Glutamatergic neuron (in vitro differentiated cells): ENCODE measurements around the gene SWT1. TPM values are rescaled to one million over a fixed set of nuclear protein-coding genes. Genes with fewer than 3 reads are reported as not detected.

ENCODE experiments used
- DNase-seq: peaks from one replicate; pipeline ENCODE4 v3.0.0; 2022
- H3K27ac Mint-ChIP-seq: one replicate; pipeline ENCODE4 v1.8.0; 2020; ENCODE audit warnings: mild to moderate bottlenecking, mixed read lengths, inconsistent platforms; ENCODE audit not compliant: unreplicated experiment
- H3K27me3 Mint-ChIP-seq: one replicate; pipeline ENCODE4 v1.8.0; 2020; ENCODE audit warnings: mild to moderate bottlenecking, moderate library complexity, mixed read lengths, inconsistent platforms; ENCODE audit not compliant: unreplicated experiment
- H3K36me3 Mint-ChIP-seq: one replicate; pipeline ENCODE4 v1.8.0; 2020; ENCODE audit warnings: mild to moderate bottlenecking, mixed read lengths, inconsistent platforms; ENCODE audit not compliant: unreplicated experiment
- H3K4me1 Mint-ChIP-seq: one replicate; pipeline ENCODE4 v1.8.0; 2020; ENCODE audit warnings: mild to moderate bottlenecking, low read depth, mixed read lengths, inconsistent platforms; ENCODE audit not compliant: unreplicated experiment
- H3K4me3 Mint-ChIP-seq: one replicate; pipeline ENCODE4 v1.8.0; 2020; ENCODE audit warnings: mild to moderate bottlenecking, mixed read lengths, inconsistent platforms; ENCODE audit not compliant: unreplicated experiment
- H3K9me3 Mint-ChIP-seq: one replicate; pipeline ENCODE4 v1.8.0; 2020; ENCODE audit warnings: mild to moderate bottlenecking, moderate library complexity, mixed read lengths, inconsistent platforms; ENCODE audit not compliant: unreplicated experiment
- total RNA-seq: library from RNA; stranded (reverse); fragmentation: NEBNext Ultra II Directional; extraction: Animal tissue kit (Norgen Biotek cat#: 25700); gene quantifications from one replicate; pipeline ENCODE4 v1.2.1, GENCODE V29; 2021; ENCODE audit not compliant: unreplicated experiment
- TF ChIP-seq, protein P1 (sequence below): fragments of 200-600 bp; sonication (generic); IDR thresholded peaks from one replicate; pipeline ENCODE4 v1.5.0; 2021; ENCODE audit not compliant: partially characterized antibody, unreplicated experiment

SWT1 gene
- total RNA-seq, 1 donor from 2014 or later = 15.5 TPM

GRCh38 chr1:185284533-185285276 lies 127.7 kb downstream of the SWT1 start:
- TF ChIP-seq, protein P1, sequence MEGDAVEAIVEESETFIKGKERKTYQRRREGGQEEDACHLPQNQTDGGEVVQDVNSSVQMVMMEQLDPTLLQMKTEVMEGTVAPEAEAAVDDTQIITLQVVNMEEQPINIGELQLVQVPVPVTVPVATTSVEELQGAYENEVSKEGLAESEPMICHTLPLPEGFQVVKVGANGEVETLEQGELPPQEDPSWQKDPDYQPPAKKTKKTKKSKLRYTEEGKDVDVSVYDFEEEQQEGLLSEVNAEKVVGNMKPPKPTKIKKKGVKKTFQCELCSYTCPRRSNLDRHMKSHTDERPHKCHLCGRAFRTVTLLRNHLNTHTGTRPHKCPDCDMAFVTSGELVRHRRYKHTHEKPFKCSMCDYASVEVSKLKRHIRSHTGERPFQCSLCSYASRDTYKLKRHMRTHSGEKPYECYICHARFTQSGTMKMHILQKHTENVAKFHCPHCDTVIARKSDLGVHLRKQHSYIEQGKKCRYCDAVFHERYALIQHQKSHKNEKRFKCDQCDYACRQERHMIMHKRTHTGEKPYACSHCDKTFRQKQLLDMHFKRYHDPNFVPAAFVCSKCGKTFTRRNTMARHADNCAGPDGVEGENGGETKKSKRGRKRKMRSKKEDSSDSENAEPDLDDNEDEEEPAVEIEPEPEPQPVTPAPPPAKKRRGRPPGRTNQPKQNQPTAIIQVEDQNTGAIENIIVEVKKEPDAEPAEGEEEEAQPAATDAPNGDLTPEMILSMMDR = no peak
- no peak overlapping the region for H3K4me3 Mint-ChIP-seq
- peaks cover 2% of the 10 kb centered on the region for H3K27me3 Mint-ChIP-seq
- no peaks in the 10 kb centered on the region for H3K36me3 Mint-ChIP-seq
- H3K9me3 Mint-ChIP-seq = no peaks in the 10 kb centered on the region
- H3K4me1 Mint-ChIP-seq = no peaks in the 10 kb centered on the region
- no peak for DNase-seq
- H3K27ac Mint-ChIP-seq = no peak overlapping the region

DNA sequence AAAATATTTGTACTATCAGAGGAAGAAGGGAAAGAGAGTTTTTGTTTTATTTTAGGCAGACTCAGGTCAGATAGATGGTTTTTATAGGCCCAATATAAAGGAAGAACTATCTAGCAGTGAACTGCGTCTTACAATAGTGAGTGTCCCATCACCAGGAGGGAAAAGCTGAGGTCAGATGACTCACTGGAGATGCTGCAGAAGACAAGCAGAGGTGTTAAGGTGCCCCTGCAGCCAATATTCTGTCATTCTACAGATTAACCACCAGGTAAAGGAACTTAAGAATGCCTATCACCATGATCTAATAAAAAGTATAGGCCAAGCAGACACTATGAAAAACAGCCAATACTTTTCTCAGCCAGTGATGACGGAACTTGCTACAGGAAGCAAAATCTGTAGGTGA lies 130.5 kb downstream of the SWT1 start:
- DNase-seq = no peak
- H3K4me3 Mint-ChIP-seq = no peak overlapping the region
- TF ChIP-seq, protein P1 = no peak
- peaks cover 2% of the 10 kb centered on the region for H3K27me3 Mint-ChIP-seq
- H3K9me3 Mint-ChIP-seq = no peaks in the 10 kb centered on the region
- no peaks in the 10 kb centered on the region for H3K4me1 Mint-ChIP-seq
- H3K36me3 Mint-ChIP-seq = no peaks in the 10 kb centered on the region
- H3K27ac Mint-ChIP-seq = no peak overlapping the region

- H3K9me3 Mint-ChIP-seq = no peaks in the 10 kb centered on the region
- TF ChIP-seq, protein P1 = no peak
- H3K36me3 Mint-ChIP-seq = no peaks in the 10 kb centered on the region
- peaks cover 2% of the 10 kb centered on the region for H3K27me3 Mint-ChIP-seq
- H3K27ac Mint-ChIP-seq = no peak overlapping the region
- H3K4me1 Mint-ChIP-seq = no peaks in the 10 kb centered on the region
- no peak overlapping the region for H3K4me3 Mint-ChIP-seq
- no peak for DNase-seq
Observed at GRCh38 chr1:185288435-185288834, 131.5 kb downstream of the SWT1 start.

DNA sequence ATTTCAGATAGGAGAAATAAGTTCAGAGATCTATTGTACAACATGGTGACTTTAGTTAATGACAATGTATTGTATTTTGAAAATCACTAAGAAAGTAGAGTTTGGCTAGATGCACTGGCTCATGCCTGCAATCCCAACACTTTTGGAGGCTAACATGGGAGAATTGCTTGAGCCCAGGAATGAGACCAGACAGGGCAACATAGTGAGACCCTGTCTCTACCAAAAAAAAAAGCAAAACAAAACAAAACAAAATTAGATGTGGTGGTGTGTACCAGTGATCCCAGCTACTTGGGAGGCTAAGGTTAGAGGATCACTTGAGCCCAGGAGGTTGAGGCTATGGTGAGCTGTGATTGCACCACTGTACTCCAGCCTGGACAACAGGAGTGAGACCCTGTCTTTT lies 132.9 kb downstream of the SWT1 start:
- H3K36me3 Mint-ChIP-seq = no peaks in the 10 kb centered on the region
- H3K27me3 Mint-ChIP-seq = peaks cover 2% of the 10 kb centered on the region
- no peak for DNase-seq
- TF ChIP-seq, protein P1 = no peak
- H3K4me3 Mint-ChIP-seq = no peak overlapping the region
- H3K4me1 Mint-ChIP-seq = no peaks in the 10 kb centered on the region
- H3K9me3 Mint-ChIP-seq = no peaks in the 10 kb centered on the region
- H3K27ac Mint-ChIP-seq = no peak overlapping the region

- Mint-ChIP-seq H3K4me3 (no peak overlapping the region), H3K36me3 (no peaks in the 10 kb centered on the region), H3K27ac (no peak overlapping the region), H3K27me3 (peaks cover 2% of the 10 kb centered on the region), H3K9me3 (no peaks in the 10 kb centered on the region), H3K4me1 (no peaks in the 10 kb centered on the region)
- TF ChIP-seq, protein P1 = no peak
- no peak for DNase-seq
Observed at GRCh38 chr1:185291159-185291558, 134.2 kb downstream of the SWT1 start.
